Activated CD8-positive, alpha-beta T cell treated with anti-CD3 and anti-CD28 coated beads for 36 hours (primary cell): ENCODE data around the gene SLC9A2. TPM values are rescaled to one million over a fixed set of nuclear protein-coding genes. Genes with fewer than 3 reads are reported as not detected.

Experiments used
- ATAC-seq: fragments of 200-7000 bp; cut with Tn5 transposase; one replicate; pipeline ENCODE4 v1.10.0; 2021; ENCODE audit warnings: mild to moderate bottlenecking, moderate library complexity
- CTCF ChIA-PET: fragments of 350-600 bp; sonication (Branson Sonifier 250); formaldehyde crosslinking; loops from one replicate; lab custom pipeline; 2021; ENCODE audit warnings: antibody characterized with exemption; lab: Charles Lee
- POLR2A ChIA-PET: fragments of 350-600 bp; sonication (Branson Sonifier 250); formaldehyde crosslinking; loops from one replicate; lab custom pipeline; 2021; ENCODE audit warnings: antibody characterized with exemption; lab: Charles Lee
- DNase-seq: peaks from one replicate; pipeline ENCODE4 v3.0.0-alpha.2; 2020
- H3K27ac Mint-ChIP-seq: one replicate; pipeline ENCODE4 v1.8.0; 2021; ENCODE audit warnings: mild to moderate bottlenecking, mixed read lengths
- H3K27me3 Mint-ChIP-seq: one replicate; pipeline ENCODE4 v1.8.0; 2021; ENCODE audit warnings: mixed read lengths
- H3K36me3 Mint-ChIP-seq: one replicate; pipeline ENCODE4 v1.8.0; 2021; ENCODE audit warnings: low read depth, mixed read lengths
- H3K4me1 Mint-ChIP-seq: one replicate; pipeline ENCODE4 v1.8.0; 2021; ENCODE audit warnings: low read depth, mixed read lengths
- H3K4me3 Mint-ChIP-seq: one replicate; pipeline ENCODE4 v1.8.0; 2021; ENCODE audit warnings: mild to moderate bottlenecking, moderate library complexity, mixed read lengths
- H3K9me3 Mint-ChIP-seq: one replicate; pipeline ENCODE4 v1.8.0; 2021; ENCODE audit warnings: mixed read lengths
- intact Hi-C: fragments of 100-400 bp; cut with micrococcal nuclease; formaldehyde crosslinking; loops from one replicate; pipeline ENCODE4 v1.10.0; 2022
- total RNA-seq, 2 experiments: library from RNA; stranded (reverse); gene quantifications; one replicate each; pipeline ENCODE4 v1.2.3, GENCODE V29; 2021
- TF ChIP-seq, protein P1 (sequence below): fragments of 200-600 bp; IDR thresholded peaks from one replicate; pipeline ENCODE4 v1.8.0; 2022; ENCODE audit warnings: antibody characterized with exemption, mild to moderate bottlenecking

Gene SLC9A2
- total RNA-seq, 2 experiments from 2014 or later, result 0.05 to 0.18 TPM

DNA sequence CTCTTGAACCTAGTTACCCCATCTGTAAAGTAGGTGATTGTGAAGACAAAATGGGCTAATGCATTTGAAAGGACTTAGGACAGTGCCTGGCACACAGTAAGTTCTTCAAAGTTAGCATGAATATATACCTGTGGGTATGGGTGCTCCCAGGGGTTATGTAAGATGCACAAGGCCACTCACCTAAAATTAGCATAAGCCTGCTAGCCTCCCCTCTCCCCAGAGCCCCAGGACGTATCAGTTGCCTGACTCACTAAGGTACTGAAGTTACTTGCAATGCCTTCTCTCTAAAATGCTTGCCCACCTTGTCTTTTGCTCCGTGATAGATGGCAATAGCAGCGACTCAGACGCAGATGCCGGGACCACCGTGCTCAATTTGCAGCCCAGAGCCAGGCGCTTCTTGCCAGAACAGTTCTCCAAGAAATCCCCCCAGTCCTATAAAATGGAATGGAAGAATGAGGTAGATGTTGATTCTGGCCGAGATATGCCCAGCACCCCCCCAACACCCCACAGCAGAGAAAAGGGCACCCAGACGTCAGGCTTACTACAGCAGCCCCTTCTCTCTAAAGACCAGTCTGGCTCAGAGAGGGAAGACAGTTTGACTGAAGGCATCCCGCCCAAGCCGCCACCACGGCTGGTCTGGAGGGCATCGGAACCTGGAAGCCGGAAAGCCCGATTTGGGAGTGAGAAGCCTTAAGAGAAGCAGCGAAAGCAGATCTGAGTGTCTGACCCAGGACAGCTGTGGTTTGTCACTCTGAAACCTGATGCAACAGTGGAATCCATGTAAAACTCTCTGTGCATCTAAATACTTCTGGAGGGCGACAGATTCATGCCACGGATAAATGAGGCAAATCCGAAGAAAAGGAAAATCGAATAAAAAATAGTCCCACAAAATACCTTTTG lies 88.7 kb downstream of the SLC9A2 start:
- DNase-seq, result no peak
- Mint-ChIP-seq H3K36me3 (no peaks in the 10 kb centered on the region), H3K4me3 (no peak overlapping the region), H3K27me3 (peaks cover 6% of the 10 kb centered on the region), H3K4me1 (no peaks in the 10 kb centered on the region), H3K27ac (no peak overlapping the region), H3K9me3 (no peaks in the 10 kb centered on the region)
- ChIA-PET CTCF (no interaction called here), POLR2A (no interaction called here)
- TF ChIP-seq, protein P1, sequence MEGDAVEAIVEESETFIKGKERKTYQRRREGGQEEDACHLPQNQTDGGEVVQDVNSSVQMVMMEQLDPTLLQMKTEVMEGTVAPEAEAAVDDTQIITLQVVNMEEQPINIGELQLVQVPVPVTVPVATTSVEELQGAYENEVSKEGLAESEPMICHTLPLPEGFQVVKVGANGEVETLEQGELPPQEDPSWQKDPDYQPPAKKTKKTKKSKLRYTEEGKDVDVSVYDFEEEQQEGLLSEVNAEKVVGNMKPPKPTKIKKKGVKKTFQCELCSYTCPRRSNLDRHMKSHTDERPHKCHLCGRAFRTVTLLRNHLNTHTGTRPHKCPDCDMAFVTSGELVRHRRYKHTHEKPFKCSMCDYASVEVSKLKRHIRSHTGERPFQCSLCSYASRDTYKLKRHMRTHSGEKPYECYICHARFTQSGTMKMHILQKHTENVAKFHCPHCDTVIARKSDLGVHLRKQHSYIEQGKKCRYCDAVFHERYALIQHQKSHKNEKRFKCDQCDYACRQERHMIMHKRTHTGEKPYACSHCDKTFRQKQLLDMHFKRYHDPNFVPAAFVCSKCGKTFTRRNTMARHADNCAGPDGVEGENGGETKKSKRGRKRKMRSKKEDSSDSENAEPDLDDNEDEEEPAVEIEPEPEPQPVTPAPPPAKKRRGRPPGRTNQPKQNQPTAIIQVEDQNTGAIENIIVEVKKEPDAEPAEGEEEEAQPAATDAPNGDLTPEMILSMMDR, result no peak
- ATAC-seq, result no peak
- intact Hi-C loops, result loop anchor here (10.0 kb wide), 2 partner anchors 183 to 233 kb away; partner anchors contain the start of gene SLC9A4

DNA sequence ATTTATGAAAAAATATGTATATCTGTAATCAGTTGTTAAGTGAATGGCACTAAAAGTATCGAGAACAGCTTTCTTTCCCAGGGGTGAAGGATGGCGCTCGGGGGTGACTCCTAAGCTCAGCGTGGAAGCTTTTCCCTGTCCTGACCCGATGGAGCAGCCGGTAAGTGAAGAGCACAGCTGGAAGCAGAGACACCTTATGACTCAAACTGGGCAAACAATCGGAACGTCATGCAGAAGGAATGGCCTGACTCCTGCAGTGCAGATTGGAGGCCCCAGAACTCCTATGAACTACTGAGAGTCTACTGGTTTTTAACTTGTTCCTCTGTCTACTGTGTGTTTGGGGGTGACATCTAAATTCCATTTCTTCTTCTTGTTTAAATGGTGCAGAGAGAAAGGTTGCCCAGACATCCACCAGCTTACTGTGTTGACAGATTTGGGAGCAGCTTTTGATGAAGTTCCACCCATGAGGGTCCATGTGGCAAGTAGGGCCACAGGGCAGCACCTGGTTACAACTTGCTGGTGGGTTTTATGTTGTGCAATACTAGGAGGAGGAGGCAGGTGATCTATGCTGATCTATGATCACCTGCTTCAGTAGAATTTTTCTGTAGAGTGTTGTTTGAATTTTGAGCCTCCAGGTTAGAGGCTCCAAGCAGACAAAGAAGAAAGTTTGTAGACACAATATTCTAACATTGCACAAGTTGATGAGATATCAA lies 89.7 kb downstream of the SLC9A2 start:
- TF ChIP-seq, protein P1, result no peak
- no peaks in the 10 kb centered on the region for H3K36me3 Mint-ChIP-seq
- H3K4me1 Mint-ChIP-seq, result no peaks in the 10 kb centered on the region
- no peak overlapping the region for H3K27ac Mint-ChIP-seq
- intact Hi-C loops, result loop anchor here (10.0 kb wide), 2 partner anchors 184 to 234 kb away; partner anchors contain the start of gene SLC9A4
- POLR2A ChIA-PET, result no interaction called here
- H3K9me3 Mint-ChIP-seq, result no peaks in the 10 kb centered on the region
- ATAC-seq, result no peak
- CTCF ChIA-PET, result no interaction called here
- H3K4me3 Mint-ChIP-seq, result no peak overlapping the region
- no peak for DNase-seq
- H3K27me3 Mint-ChIP-seq, result peaks cover 6% of the 10 kb centered on the region

GRCh38 chr2:102717308-102718018 lies 98.1 kb downstream of the SLC9A2 start:
- H3K9me3 Mint-ChIP-seq, result no peaks in the 10 kb centered on the region
- H3K27me3 Mint-ChIP-seq, result no peaks in the 10 kb centered on the region
- POLR2A ChIA-PET, result no interaction called here
- ATAC-seq (no peak), DNase-seq (no peak)
- H3K4me3 Mint-ChIP-seq, result no peak overlapping the region
- no peak overlapping the region for H3K27ac Mint-ChIP-seq
- TF ChIP-seq, protein P1, result no peak
- no peaks in the 10 kb centered on the region for H3K4me1 Mint-ChIP-seq
- intact Hi-C loops, result no loop called here
- H3K36me3 Mint-ChIP-seq, result peaks cover 31% of the 10 kb centered on the region
- CTCF ChIA-PET, result interaction anchor here (0.9 kb wide), 1 partner anchor 88 kb away, joined by 3 read pairs; no protein-coding TSS in a partner anchor

- CTCF ChIA-PET, result interaction anchor here (0.9 kb wide), 1 partner anchor 87 kb away, joined by 3 read pairs; no protein-coding TSS in a partner anchor
- peaks cover 40% of the 10 kb centered on the region for H3K36me3 Mint-ChIP-seq
Observed at GRCh38 chr2:102718387-102719316, 99.3 kb downstream of the SLC9A2 start.

More at GRCh38 chr2:102718387-102719316, 99.3 kb downstream of the SLC9A2 start:
- POLR2A ChIA-PET, result no interaction called here
- no peak for ATAC-seq
- no peak for DNase-seq
- intact Hi-C loops, result no loop called here
- TF ChIP-seq, protein P1, result no peak
- H3K9me3 Mint-ChIP-seq, result no peaks in the 10 kb centered on the region
- H3K27ac Mint-ChIP-seq, result no peak overlapping the region
- no peaks in the 10 kb centered on the region for H3K4me1 Mint-ChIP-seq
- no peaks in the 10 kb centered on the region for H3K27me3 Mint-ChIP-seq
- no peak overlapping the region for H3K4me3 Mint-ChIP-seq
